Skin epidermis (tissue), 12 donors: Measurements from ENCODE around the gene DNAJB12.
"Not testable (repeated sequence)": the region's sequence is repeated elsewhere in the genome, so short reads cannot be mapped to it uniquely, and the experiment has no call there.

ENCODE experiments used
- H3K27ac ChIP-seq, 21 experiments: fragments of 200-600 bp; sonication (generic) in 11 of 21; one replicate each; pipeline ENCODE4 v1.5.0; 2020; ENCODE audit warnings: mild to moderate bottlenecking in 3 of 21, inconsistent platforms in 2 of 21, moderate library complexity in 2 of 21
- H3K4me3 ChIP-seq, 7 experiments: fragments of 200-600 bp; sonication (generic) in 2 of 7; one replicate each; pipeline ENCODE4 v1.5.0; 2020; ENCODE audit warnings: inconsistent platforms in 2 of 7, mild to moderate bottlenecking in 2 of 7, moderate library complexity in 1 of 7

Gene DNAJB12

DNA sequence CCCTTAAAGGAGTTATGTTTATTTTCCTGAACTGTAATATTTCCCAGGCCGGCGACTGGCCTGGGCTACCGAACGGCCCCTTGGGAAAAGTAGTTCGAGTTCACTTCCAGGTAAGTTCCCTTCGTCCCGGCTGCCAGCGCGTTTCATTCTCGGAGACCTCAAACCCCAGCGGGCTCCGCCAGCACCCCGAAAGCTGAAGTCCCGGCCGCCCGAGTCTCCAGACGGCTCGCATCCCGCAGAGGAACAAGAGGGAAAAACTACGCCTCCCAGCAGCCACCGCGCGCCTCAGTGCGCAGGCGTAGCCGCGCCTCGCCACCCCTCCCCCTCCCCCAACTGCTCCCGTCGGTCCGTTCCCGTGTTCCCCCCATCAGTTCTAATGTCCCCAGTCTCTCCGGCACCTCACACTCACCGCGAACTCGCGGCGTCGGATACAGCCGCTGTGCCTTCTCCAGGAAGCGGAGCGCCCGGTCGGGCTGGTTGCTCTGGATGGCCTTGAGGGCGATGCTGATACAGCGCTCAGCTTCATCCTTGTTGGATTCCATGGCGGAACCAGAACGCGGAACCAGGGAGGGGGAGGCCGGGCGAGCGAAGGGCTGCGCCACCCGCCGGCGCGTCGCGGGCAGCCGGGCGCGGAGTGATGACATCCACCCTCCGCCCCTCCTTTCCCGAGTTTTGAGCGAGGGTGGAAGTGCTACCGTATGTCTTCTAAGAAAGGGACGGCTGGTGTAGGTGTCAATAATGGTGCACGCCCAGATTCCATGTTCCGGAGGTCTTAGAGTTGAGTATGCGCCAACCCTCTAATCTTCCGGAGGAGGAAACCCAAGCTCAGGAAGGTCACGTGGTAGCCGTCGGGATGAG, at the start of gene DNAJB12:
Gene DNAJB12 (minus strand): TSS at position 564 of the 858 bp plus-strand sequence. CDS start 22 bp downstream, at position 542.
- peak within 1 kb of the TSS; percentile 53 to 83 (median 74) for H3K4me3 ChIP-seq
- peak within 1 kb of the TSS; percentile 65 to 98 (median 95) for H3K27ac ChIP-seq

DNA sequence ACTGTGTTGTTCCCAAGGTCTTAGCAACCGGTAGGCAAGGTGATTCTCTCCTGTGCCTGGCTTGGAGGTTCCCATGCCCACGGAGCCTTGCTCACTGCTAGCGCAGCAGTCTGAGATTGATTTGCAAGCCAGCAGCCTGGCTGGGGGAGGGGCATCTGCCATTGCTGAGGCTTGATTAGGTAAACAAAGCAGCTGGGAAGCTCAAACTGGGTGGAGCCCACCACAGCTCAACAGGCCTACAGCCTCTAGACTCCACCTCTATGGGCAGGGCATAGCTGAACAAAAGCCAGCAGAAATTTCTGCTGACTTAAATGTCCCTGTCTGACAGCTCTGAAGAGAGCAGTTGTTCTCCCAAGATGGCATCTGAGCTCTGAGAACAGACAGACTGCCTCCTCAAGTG, 40.9 kb upstream of the DNAJB12 start:
- not testable (repeated sequence) for H3K4me3 ChIP-seq, H3K27ac ChIP-seq

- Histone ChIP-seq H3K4me3 (no peak overlapping the region), H3K27ac (no peak overlapping the region)
Measured at GRCh38 chr10:72392571-72392970, 37.9 kb upstream of the DNAJB12 start.

DNA sequence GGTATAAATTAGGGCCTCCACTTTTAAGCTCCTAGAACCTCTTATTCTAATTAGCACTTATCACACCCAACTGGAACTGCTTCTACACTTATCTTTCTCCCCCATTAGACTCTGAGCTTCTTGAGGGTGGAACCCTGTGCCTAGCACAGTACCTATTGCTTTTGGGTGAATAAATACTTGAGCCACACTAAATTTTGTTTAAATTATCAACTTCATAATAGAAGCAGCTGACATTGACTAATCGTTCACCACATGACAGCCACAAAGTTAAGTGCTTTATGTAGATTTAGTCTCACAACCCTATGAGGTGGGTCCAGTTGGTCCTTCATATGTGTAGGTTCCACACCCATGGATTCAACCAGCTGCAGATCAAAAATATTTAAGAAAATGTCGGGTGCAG, 36.0 kb upstream of the DNAJB12 start:
- H3K4me3 ChIP-seq, result no peak overlapping the region
- H3K27ac ChIP-seq, result no peak overlapping the region

DNA sequence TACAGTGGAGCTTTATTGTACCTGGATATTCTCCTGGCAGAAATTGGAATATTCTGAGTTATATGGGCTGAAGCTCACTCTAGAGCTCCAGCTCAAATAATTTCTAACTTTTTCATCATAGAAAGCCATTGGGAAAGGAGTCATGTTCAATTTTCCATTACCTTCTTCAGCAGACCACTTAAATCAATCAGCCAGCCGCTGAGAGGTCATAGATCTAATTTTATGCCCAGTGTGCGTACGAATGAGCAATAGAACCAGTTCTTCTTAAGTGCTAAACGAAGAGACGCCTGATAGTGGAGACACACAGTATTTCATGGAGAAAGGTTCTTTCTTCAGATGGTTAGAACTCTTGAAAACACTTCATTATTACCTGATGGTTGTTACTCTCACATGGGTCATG, 35.0 kb upstream of the DNAJB12 start:
- Histone ChIP-seq H3K4me3 (no peak overlapping the region), H3K27ac (no peak overlapping the region)

GRCh38 chr10:72389014-72389413, 34.3 kb upstream of the DNAJB12 start:
- Histone ChIP-seq H3K27ac (no peak overlapping the region), H3K4me3 (no peak overlapping the region)

DNA sequence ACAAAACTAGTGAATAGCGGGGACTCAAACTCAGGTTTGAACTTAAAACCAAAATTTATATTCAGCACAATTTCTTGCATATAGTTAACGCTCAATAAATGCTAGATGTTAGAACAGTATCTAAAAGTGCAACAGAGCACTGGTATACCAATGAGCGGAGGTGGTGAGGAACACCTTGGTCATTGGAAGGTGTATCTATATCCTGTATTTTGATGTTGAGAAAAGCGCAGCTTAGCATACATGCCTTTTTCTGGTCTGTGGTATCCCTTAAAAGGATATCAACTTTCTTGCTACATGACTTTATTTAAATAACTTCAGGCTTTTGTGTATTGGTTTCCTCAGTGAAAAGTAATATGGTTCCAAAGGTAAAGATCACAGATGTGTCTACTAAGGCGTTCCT, 33.3 kb upstream of the DNAJB12 start:
- H3K4me3 ChIP-seq, result no peak overlapping the region
- H3K27ac ChIP-seq, result no peak overlapping the region

DNA sequence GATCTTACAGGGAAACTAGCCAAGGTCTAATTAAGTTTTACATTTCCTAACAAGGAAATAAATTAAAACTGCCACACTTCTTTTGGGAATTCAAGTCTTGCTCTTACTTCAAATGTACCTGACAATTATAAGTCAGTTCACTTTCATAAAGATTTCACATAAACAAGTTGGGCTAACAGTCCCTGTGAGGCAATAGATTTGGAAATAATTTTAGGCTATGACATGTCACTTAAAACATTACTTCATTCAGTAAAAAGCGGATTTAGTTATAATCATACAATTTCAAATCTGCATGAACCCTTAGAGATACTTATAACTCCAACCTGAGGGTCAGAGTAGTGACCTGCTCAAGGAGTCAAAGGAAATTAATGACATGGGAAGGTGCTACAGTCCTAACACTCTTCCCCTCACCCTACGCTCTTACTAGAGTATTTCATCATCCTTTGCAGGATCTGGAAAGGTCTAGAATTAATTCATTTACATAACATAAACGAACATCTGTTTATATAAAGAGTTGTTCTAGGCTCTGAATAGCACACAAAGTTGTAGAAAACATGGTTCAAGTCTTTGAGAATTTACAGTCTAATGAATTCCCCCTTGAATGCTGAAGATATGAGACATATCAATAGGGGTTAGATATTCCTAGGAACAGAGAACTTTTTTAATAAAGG, 32.3 kb upstream of the DNAJB12 start:
- no peak overlapping the region for H3K27ac ChIP-seq
- no peak overlapping the region for H3K4me3 ChIP-seq

DNA sequence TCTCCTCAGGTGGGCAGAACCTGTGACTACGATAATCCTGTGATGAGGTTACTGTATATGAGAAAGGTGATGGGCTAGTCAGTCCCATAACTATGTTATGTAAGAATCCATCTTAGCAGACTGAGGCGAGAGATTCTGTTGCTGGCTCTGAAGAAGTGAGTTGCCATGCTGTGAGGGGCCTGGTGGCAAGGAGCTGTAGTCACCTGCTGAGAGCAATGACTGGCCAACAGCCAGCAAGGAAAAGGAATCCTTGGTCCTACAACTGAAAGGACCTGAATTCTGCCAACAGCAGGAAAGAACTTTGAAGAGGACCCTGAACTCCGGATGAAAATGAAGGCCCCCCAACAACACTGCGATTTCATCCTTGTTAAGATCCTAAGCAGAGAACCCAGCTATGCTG, 31.0 kb upstream of the DNAJB12 start:
- no peak overlapping the region for H3K4me3 ChIP-seq
- H3K27ac ChIP-seq, result no peak overlapping the region

- not testable (repeated sequence) for H3K4me3 ChIP-seq
- H3K27ac ChIP-seq, result peak overlapping the region in 7 of 21 experiments; percentile 6 to 41 (median 29)
Measured at GRCh38 chr10:72384982-72385381, 30.3 kb upstream of the DNAJB12 start.

- Histone ChIP-seq H3K4me3 (no peak overlapping the region), H3K27ac (no peak overlapping the region)
Measured at GRCh38 chr10:72379776-72380175, 25.1 kb upstream of the DNAJB12 start.

GRCh38 chr10:72379062-72379461, 24.3 kb upstream of the DNAJB12 start:
- Histone ChIP-seq H3K4me3 (no peak overlapping the region), H3K27ac (no peak overlapping the region)

DNA sequence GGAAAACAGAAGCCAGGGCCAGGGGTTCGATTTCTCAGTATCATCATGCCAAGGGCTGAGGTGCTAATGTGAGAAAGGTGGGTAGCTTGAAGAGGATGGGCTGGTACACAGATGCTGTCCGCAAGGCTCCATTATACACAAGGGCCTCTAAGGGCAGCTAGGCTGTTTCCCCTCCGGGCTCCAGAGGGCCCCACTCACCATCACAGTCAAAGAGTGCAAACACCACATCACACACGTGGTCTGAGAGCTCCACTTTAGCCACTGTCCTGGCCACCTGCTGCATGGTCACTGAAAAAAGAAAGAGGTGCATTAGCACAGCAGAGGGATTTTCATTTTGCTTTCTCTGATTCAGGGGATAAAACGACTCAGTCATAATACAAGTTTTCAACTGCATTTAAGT, 20.9 kb upstream of the DNAJB12 start:
- no peak overlapping the region for H3K27ac ChIP-seq
- H3K4me3 ChIP-seq, result no peak overlapping the region

DNA sequence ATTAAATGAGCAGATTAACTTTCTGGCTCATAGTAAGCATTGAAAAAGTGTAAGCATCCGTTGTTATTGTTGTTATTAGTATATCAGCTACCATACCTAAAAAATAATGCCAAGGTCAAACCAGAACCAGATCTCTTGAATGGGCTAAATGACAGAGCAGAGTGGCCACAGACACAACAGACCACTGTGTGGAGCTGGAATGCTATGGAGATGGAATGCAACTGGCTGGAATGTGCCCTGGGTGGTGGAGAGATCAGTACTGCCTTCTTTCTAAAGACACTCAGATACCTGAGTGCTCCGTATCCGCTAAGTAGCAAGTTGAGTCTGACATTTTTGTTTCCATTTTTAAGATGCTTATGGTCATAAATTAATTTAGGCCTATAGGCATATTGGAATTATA, 20.5 kb upstream of the DNAJB12 start:
- Histone ChIP-seq H3K4me3 (no peak overlapping the region), H3K27ac (no peak overlapping the region)

GRCh38 chr10:72370201-72370722, 15.5 kb upstream of the DNAJB12 start:
- Histone ChIP-seq H3K27ac (no peak overlapping the region), H3K4me3 (no peak overlapping the region)

DNA sequence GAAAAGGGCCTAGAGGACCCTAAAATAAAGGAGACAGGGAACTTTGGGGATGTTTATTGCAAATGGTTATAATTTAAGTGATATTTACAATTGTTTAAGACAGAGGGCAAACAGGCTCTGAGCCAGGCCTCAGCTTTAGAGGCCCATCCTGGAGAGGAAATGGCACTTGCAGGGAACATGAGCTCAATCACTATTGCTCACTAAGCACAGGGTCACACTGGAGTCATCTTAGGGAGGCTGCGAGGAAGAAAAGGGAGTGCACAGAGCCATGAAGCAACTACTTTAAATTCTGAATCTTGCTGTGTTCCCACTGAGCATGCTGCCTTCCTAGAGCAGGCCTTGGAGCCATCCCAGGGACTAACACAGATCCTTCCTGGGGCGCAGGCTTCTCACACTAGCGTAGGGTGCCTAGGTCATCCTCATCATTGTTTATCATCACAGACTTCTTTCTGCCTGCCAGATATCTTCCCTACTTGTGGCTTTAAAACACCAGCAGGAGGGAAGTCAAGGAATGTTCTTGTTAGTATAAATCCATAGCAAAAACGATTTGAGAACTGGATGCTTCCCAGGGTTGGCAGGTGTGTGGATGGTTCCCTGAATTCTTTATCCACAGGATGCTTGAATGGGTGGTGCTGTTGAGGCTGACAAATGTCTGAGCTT, 12.7 kb upstream of the DNAJB12 start:
- no peak overlapping the region for H3K4me3 ChIP-seq
- H3K27ac ChIP-seq, result no peak overlapping the region

DNA sequence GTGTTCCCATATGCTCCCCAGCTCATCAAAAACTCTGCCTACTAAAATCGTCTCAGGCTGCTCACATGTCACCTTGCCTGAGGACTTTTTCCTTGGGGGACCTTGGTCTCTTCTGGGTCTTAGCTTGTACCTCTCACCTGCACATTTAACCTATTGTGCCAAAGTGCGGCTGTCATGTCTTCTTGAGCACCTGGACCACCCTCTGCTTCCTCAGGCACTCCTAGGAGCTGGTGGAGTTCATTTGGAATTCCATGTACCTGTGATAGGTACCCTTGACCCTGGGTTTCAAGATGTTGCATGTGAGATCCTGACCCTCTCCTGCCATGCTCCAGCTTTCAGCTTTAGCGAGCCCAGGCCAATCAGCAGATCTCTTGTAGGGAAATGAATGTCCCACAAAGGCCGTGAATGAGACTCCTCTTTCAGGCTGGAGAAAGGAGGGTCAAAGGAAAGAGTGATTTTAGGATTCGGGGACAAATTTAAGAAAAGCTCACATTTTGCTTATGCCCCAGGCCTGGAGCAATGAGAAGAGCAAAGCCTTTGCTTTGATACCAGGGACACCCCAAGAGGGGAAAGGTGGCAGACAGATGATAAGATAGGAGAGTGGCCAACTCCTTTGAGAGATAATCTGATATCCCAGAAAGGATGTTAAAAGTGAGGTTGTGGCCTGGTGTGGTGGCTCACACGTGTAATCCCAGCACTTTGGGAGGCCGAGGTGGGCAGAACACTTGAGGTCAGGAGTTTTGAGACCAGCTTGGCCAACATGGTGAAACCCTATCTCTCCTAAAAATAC, 10.6 kb upstream of the DNAJB12 start:
- Histone ChIP-seq H3K27ac (peak overlapping the region in 4 of 21 experiments; percentile 5 to 78 (median 52)), H3K4me3 (no peak overlapping the region)

DNA sequence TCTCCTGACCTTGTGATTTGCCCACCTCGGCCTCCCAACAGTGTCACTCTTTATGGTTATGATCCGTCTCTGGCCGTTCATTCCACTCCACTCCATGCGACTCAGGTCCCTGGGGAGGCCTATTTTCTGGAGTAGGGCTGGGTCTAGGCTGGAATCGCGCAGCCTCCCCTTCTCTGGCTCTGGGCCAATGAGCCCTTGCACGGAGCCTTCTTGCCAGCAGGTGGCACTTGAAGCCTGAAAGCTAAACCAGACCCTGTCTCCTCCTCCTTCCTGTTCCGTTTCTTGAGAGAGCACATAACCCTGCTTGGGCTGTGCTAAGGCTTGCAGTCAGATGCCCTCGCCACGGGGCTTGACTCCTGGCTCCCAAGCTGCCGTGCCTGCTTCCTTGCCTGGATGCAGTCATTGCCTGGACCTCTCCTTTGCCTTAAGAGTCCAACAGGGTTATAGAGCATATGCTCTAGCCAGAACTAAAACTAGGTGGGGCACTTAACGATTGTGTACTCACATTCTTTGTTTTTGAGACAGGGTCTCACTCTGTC, 9.6 kb upstream of the DNAJB12 start:
- H3K4me3 ChIP-seq, result no peak overlapping the region
- H3K27ac ChIP-seq, result peak overlapping the region in 16 of 21 experiments; percentile 2 to 78 (median 58)

GRCh38 chr10:72356987-72357386, 2.3 kb upstream of the DNAJB12 start:
- Histone ChIP-seq H3K27ac (no peak overlapping the region), H3K4me3 (no peak overlapping the region)
